Activated naive CD4-positive, alpha-beta T cell treated with Interleukin-2 at 50 U/mL for 16 hours (primary cell): ENCODE measurements around the gene JUP.

ENCODE experiments used
- DNase-seq: peaks from one replicate; pipeline ENCODE4 v3.0.0-alpha.2; 2020

The JUP gene

GRCh38 chr17:41717408-41718286 lies 68.9 kb downstream of the JUP start:
- DNase-seq: no peak

- DNase-seq: no peak
Measured at GRCh38 chr17:41711669-41712400, 74.7 kb downstream of the JUP start, which contains the start of gene GAST. Gene GAST, plus strand, starts transcription at chr17:41712331. Its CDS starts 3,106 bp downstream, at chr17:41715437.

GRCh38 chr17:41710472-41711090 lies 75.9 kb downstream of the JUP start:
- DNase-seq: no peak

- DNase-seq: no peak
Measured at GRCh38 chr17:41707803-41708669, 78.5 kb downstream of the JUP start.

GRCh38 chr17:41705271-41705991 lies 81.1 kb downstream of the JUP start:
- DNase-seq: no peak
